H9 (cell line): ENCODE data around the gene MAST4. TPM values are rescaled to one million over a fixed set of nuclear protein-coding genes. Genes with fewer than 3 reads are reported as not detected.

Experiments
- DNase-seq: peaks from one replicate; pipeline ENCODE4 v3.0.0-alpha.2; 2017
- H2AFZ ChIP-seq: one replicate; pipeline ENCODE4 v1.6.1; 2013; ENCODE audit warnings: mild to moderate bottlenecking, low read length, control low read depth, moderate library complexity
- H2AK5ac ChIP-seq: 2 replicates; pipeline ENCODE4 v1.6.1; 2013; ENCODE audit warnings: low read length, control low read depth, mixed read lengths; ENCODE audit not compliant: insufficient read length
- H2BK120ac ChIP-seq: one replicate; pipeline ENCODE4 v1.6.1; 2013; ENCODE audit warnings: low read depth, mild to moderate bottlenecking, low read length, control low read depth, inconsistent platforms; ENCODE audit not compliant: poor library complexity, severe bottlenecking
- H2BK12ac ChIP-seq: 2 replicates; pipeline ENCODE4 v1.6.1; 2013; ENCODE audit warnings: low read length, control low read depth, mixed read lengths, low read depth; ENCODE audit not compliant: insufficient read length
- H2BK15ac ChIP-seq: 2 replicates; pipeline ENCODE4 v1.6.1; 2013; ENCODE audit warnings: low read depth, low read length, control low read depth
- H2BK20ac ChIP-seq: one replicate; pipeline ENCODE4 v1.6.1; 2013; ENCODE audit warnings: low read depth, mild to moderate bottlenecking, low read length, control low read depth, inconsistent platforms; ENCODE audit not compliant: poor library complexity, severe bottlenecking
- H2BK5ac ChIP-seq: 2 replicates; pipeline ENCODE4 v1.6.1; 2013; ENCODE audit warnings: low read length, control low read depth, mixed read lengths; ENCODE audit not compliant: insufficient read length
- H3K14ac ChIP-seq: 2 replicates; pipeline ENCODE4 v1.6.1; 2013; ENCODE audit warnings: low read length, control low read depth; ENCODE audit not compliant: insufficient read depth
- H3K18ac ChIP-seq: 2 replicates; pipeline ENCODE4 v1.6.1; 2013; ENCODE audit warnings: low read depth, mild to moderate bottlenecking, mixed read lengths, low read length, control low read depth; ENCODE audit not compliant: insufficient read length
- H3K23ac ChIP-seq: 2 replicates; pipeline ENCODE4 v1.6.1; 2013; ENCODE audit warnings: low read length, control low read depth, mixed read lengths, low read depth; ENCODE audit not compliant: insufficient read length
- H3K23me2 ChIP-seq: 2 replicates; pipeline ENCODE4 v1.6.1; 2013; ENCODE audit warnings: low read depth, mild to moderate bottlenecking, mixed read lengths, low read length, control low read depth; ENCODE audit not compliant: insufficient read length, poor library complexity, severe bottlenecking
- H3K27ac ChIP-seq: 2 replicates; pipeline ENCODE4 v1.5.1; 2013; ENCODE audit warnings: low read length, control low read depth, mixed read lengths, low read depth; ENCODE audit not compliant: insufficient read length
- H3K27me3 ChIP-seq: 2 replicates; pipeline ENCODE4 v1.6.1; 2013; ENCODE audit warnings: low read length, control low read depth, inconsistent platforms; ENCODE audit not compliant: insufficient read depth
- H3K4ac ChIP-seq: 2 replicates; pipeline ENCODE4 v1.6.1; 2013; ENCODE audit warnings: low read depth, mild to moderate bottlenecking, control low read depth, inconsistent platforms, low read length, moderate library complexity
- H3K4me1 ChIP-seq: 2 replicates; pipeline ENCODE4 v1.6.1; 2013; ENCODE audit warnings: low read length, control low read depth, inconsistent platforms; ENCODE audit not compliant: insufficient read depth
- H3K4me2 ChIP-seq: 2 replicates; pipeline ENCODE4 v1.6.1; 2013; ENCODE audit warnings: low read length, control low read depth, mixed read lengths; ENCODE audit not compliant: insufficient read length, insufficient read depth
- H3K56ac ChIP-seq: 2 replicates; pipeline ENCODE4 v1.6.1; 2013; ENCODE audit warnings: low read depth, mild to moderate bottlenecking, mixed read lengths, low read length, control low read depth; ENCODE audit not compliant: insufficient read length
- H3K79me1 ChIP-seq: 2 replicates; pipeline ENCODE4 v1.6.1; 2013; ENCODE audit warnings: low read depth, mild to moderate bottlenecking, moderate library complexity, low read length, control low read depth, inconsistent platforms; ENCODE audit not compliant: insufficient read depth, poor library complexity, severe bottlenecking
- H3K79me2 ChIP-seq: 2 replicates; pipeline ENCODE4 v1.6.1; 2013; ENCODE audit warnings: low read length, control low read depth, inconsistent platforms; ENCODE audit not compliant: insufficient read depth
- H3K9ac ChIP-seq: 2 replicates; pipeline ENCODE4 v1.6.1; 2013; ENCODE audit warnings: low read length, control low read depth, mixed read lengths; ENCODE audit not compliant: insufficient read length; ENCODE audit errors: extremely low read depth
- H3K9me3 ChIP-seq: one replicate; pipeline ENCODE4 v1.6.1; 2013; ENCODE audit warnings: low read depth, low read length, inconsistent platforms; ENCODE audit not compliant: control insufficient read depth
- H3T11ph ChIP-seq: one replicate; pipeline ENCODE4 v1.6.1; 2013; ENCODE audit warnings: mild to moderate bottlenecking, low read length, control low read depth, inconsistent platforms
- H4K20me1 ChIP-seq: one replicate; pipeline ENCODE4 v1.6.1; 2013; ENCODE audit not compliant: control insufficient read depth, insufficient read length, insufficient read depth
- H4K5ac ChIP-seq: 2 replicates; pipeline ENCODE4 v1.6.1; 2013; ENCODE audit warnings: low read depth, mild to moderate bottlenecking, mixed read lengths, low read length, control low read depth; ENCODE audit not compliant: insufficient read length
- H4K8ac ChIP-seq: replicated peaks from 2 replicates; pipeline ENCODE4 v1.6.1; 2013; ENCODE audit warnings: low read length, control low read depth, mixed read lengths, low read depth; ENCODE audit not compliant: insufficient read length
- H4K91ac ChIP-seq: 2 replicates; pipeline ENCODE4 v1.6.1; 2013; ENCODE audit warnings: low read depth, mild to moderate bottlenecking, moderate library complexity, mixed read lengths, low read length, control low read depth; ENCODE audit not compliant: insufficient read length
- H3K27ac Mint-ChIP-seq, 3 experiments: 2 replicates in 2 of 3; 3 replicates in 1 of 3; pipeline ENCODE4 v1.8.0; 2020 to 2021; ENCODE audit warnings: mixed read lengths in 3 of 3, mild to moderate bottlenecking in 1 of 3, moderate library complexity in 1 of 3
- H3K27me3 Mint-ChIP-seq: 2 replicates; pipeline ENCODE4 v1.8.0; 2021; ENCODE audit warnings: low read depth, mild to moderate bottlenecking, moderate library complexity, mixed read lengths
- H3K36me3 Mint-ChIP-seq, 3 experiments: 2 replicates in 2 of 3; 3 replicates in 1 of 3; pipeline ENCODE4 v1.8.0; 2020 to 2021; ENCODE audit warnings: low read depth in 3 of 3, mixed read lengths in 3 of 3; ENCODE audit not compliant: insufficient read depth in 1 of 3
- H3K4me1 Mint-ChIP-seq, 2 experiments: 2 replicates each; pipeline ENCODE4 v1.8.0; 2020; ENCODE audit warnings: mixed read lengths in 2 of 2
- H3K4me3 Mint-ChIP-seq, 2 experiments: 2 replicates in 1 of 2; 3 replicates in 1 of 2; pipeline ENCODE4 v1.8.0; 2020 to 2021; ENCODE audit warnings: mild to moderate bottlenecking in 2 of 2, mixed read lengths in 2 of 2, moderate library complexity in 1 of 2
- H3K9me3 Mint-ChIP-seq, 2 experiments: 2 replicates in 1 of 2; 3 replicates in 1 of 2; pipeline ENCODE4 v1.8.0; 2020; ENCODE audit warnings: mild to moderate bottlenecking in 2 of 2, mixed read lengths in 2 of 2, moderate library complexity in 1 of 2
- CTCF ChIP-seq: fragments of 200-600 bp; sonication (generic); conservative IDR thresholded peaks from 3 replicates; pipeline ENCODE4 v1.8.0; 2021; ENCODE audit warnings: antibody characterized with exemption, mild to moderate bottlenecking
- WGBS: extraction: QIAGEN DNeasy Blood & Tissue Kit; methylation state at CpG from one replicate; pipeline ENCODE4 v1.1.7; 2013; ENCODE audit warnings: missing lambda C conversion rate, low lambda C conversion rate, mixed read lengths; ENCODE audit not compliant: insufficient read length; ENCODE audit errors: extremely low coverage; 5-methylcytosine and 5-hydroxymethylcytosine counted together
- total RNA-seq: library from RNA; stranded (reverse); gene quantifications from 2 replicates; pipeline ENCODE4 v1.2.1, GENCODE V29; 2021

Gene MAST4
- total RNA-seq, 1 experiment from 2014 or later: 3.7 TPM

GRCh38 chr5:67061511-67061910 lies 465.3 kb downstream of the MAST4 start:
- H4K20me1 ChIP-seq: no peaks in the 10 kb centered on the region
- no peaks in the 10 kb centered on the region for H3K9me3 ChIP-seq
- H3K56ac ChIP-seq: no peak overlapping the region
- WGBS: no CpG with 5 or more reads among the region's 1 CpG
- H3K27ac ChIP-seq: no peak overlapping the region
- H3K9ac ChIP-seq: no peak overlapping the region
- no peaks in the 10 kb centered on the region for H3K23me2 ChIP-seq
- no peak overlapping the region for H4K5ac ChIP-seq
- H3K27ac Mint-ChIP-seq: 0 out of 7 replicates have a peak overlapping the region, but pooled peaks of 1 of the 3 experiments have one; percentile 47
- H3K4me1 Mint-ChIP-seq: peaks cover 17 to 23% of the 10 kb centered on the region in 2 experiments
- no peak overlapping the region for H4K8ac ChIP-seq
- no peak overlapping the region for H2BK120ac ChIP-seq
- TF ChIP-seq CTCF: no peak
- no peaks in the 10 kb centered on the region for H3K27me3 Mint-ChIP-seq
- no peaks in the 10 kb centered on the region for H3K79me1 ChIP-seq
- no peaks in the 10 kb centered on the region for H3K79me2 ChIP-seq
- no peak overlapping the region for H3K14ac ChIP-seq
- H3K27me3 ChIP-seq: no peaks in the 10 kb centered on the region
- no peaks in the 10 kb centered on the region; a peak in 1 of 7 replicates for H3K36me3 Mint-ChIP-seq
- no peaks in the 10 kb centered on the region for H3K9me3 Mint-ChIP-seq
- H3K23ac ChIP-seq: no peak overlapping the region
- no peak overlapping the region for H2BK12ac ChIP-seq
- no peak overlapping the region for H3K4me2 ChIP-seq
- no peak overlapping the region for H2BK5ac ChIP-seq
- no peak overlapping the region for H2AK5ac ChIP-seq
- no peak for DNase-seq
- H3K4ac ChIP-seq: no peak overlapping the region
- no peak overlapping the region for H2BK20ac ChIP-seq
- no peak overlapping the region for H2AFZ ChIP-seq
- no peak overlapping the region for H3K4me3 Mint-ChIP-seq
- no peak overlapping the region for H3T11ph ChIP-seq
- no peaks in the 10 kb centered on the region; the same call in 1 of the 2 replicates for H3K4me1 ChIP-seq
- H4K91ac ChIP-seq: no peak overlapping the region
- H2BK15ac ChIP-seq: no peak overlapping the region
- H3K18ac ChIP-seq: no peak overlapping the region
